HUES64 (cell line): ENCODE results near the gene CHN2.

Source experiments
- H3K27ac ChIP-seq: 2 replicates; pipeline ENCODE4 v1.7.0; 2013; ENCODE audit warnings: low read depth, low read length, inconsistent platforms
- H3K27me3 ChIP-seq: 2 replicates; pipeline ENCODE4 v1.6.1; 2013; ENCODE audit warnings: mild to moderate bottlenecking, low read length; ENCODE audit not compliant: insufficient read depth
- H3K36me3 ChIP-seq: 2 replicates; pipeline ENCODE4 v1.6.1; 2013; ENCODE audit warnings: mild to moderate bottlenecking, low read length; ENCODE audit not compliant: insufficient read depth
- H3K4me1 ChIP-seq: 2 replicates; pipeline ENCODE4 v1.6.1; 2013; ENCODE audit warnings: mild to moderate bottlenecking, low read length, moderate library complexity; ENCODE audit not compliant: insufficient read depth
- H3K4me3 ChIP-seq: 2 replicates; pipeline ENCODE4 v1.5.1; 2013; ENCODE audit warnings: mild to moderate bottlenecking, low read length, moderate library complexity
- H3K9ac ChIP-seq: 2 replicates; pipeline ENCODE4 v1.6.1; 2013; ENCODE audit warnings: mild to moderate bottlenecking, low read depth, low read length
- H3K9me3 ChIP-seq: 2 replicates; pipeline ENCODE4 v1.6.1; 2013; ENCODE audit warnings: low read depth, low read length; ENCODE audit not compliant: insufficient read depth
- WGBS: fragments of 150-250, 120-280 bp; methylation state at CpG from one replicate; pipeline ENCODE4 v1.1.7; 2013; ENCODE audit warnings: missing lambda C conversion rate; 5-methylcytosine and 5-hydroxymethylcytosine counted together

Gene CHN2

DNA sequence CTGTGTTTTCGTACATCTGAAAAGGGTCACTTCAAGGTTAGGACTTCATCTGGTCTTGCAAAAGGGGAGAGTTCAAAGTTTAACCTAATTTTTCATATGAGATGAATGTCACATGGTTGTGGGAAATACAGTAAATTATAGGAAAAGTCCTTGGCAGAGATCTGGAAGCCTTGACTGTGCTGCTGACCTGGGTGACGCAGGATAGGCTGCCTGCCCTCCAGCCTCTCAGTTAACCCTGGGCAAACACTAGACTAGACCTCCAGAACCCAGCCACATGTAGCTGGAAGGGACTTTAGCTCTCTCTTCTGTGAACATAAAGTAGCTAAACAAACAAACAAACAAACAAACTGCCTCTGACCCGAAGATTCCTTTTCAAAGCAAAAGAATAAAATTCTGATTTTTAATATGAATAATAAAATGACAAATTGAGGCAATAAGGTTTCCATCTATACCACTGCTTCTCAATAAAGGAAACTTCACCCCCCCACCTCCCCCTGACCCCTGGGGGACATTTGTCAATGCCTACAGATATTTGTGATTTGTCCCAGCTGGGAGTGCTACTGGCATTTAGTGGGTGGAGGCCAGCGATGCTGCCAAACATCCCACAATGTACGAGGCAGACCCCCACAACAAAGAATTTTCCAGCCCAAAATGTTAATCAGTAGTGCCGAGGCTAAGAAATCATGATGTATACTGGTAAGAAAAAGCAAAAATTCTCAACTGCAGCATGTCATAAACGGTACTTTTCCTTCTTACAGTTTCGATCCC is 293.8 kb downstream of the CHN2 start:
- Histone ChIP-seq H3K9me3 (no peaks in the 10 kb centered on the region), H3K27ac (no peak overlapping the region), H3K36me3 (no peaks in the 10 kb centered on the region), H3K4me1 (peaks cover 8% of the 10 kb centered on the region), H3K9ac (no peak overlapping the region), H3K27me3 (no peaks in the 10 kb centered on the region), H3K4me3 (no peak overlapping the region)
- WGBS, result 79% methylated on average over 7 of the region's 8 CpGs

DNA sequence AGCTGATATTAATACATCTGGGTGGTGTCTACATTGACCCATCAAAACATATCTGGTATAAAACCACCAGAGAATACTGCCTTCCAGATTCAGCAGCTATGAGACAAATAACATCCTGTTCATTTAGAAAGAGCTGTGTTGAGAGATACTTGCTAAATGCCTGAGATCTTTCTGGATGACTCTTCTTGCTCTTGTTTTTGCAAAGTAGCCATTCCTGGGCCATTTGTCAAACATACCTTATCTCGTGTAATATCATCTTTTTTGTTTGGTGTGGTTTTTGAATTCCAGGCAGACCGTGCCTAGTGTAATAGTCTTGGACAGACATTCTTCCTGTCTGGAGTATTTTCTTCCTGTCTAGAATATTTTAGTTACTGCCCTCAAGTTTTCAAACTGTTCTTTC is 294.4 kb downstream of the CHN2 start:
- H3K4me1 ChIP-seq, result peaks cover 8% of the 10 kb centered on the region
- no peak overlapping the region for H3K27ac ChIP-seq
- H3K9ac ChIP-seq, result no peak overlapping the region
- 100% methylated on average over 2 of the region's 2 CpGs for WGBS
- H3K27me3 ChIP-seq, result no peaks in the 10 kb centered on the region
- H3K4me3 ChIP-seq, result no peak overlapping the region
- no peaks in the 10 kb centered on the region for H3K9me3 ChIP-seq
- no peaks in the 10 kb centered on the region for H3K36me3 ChIP-seq

DNA sequence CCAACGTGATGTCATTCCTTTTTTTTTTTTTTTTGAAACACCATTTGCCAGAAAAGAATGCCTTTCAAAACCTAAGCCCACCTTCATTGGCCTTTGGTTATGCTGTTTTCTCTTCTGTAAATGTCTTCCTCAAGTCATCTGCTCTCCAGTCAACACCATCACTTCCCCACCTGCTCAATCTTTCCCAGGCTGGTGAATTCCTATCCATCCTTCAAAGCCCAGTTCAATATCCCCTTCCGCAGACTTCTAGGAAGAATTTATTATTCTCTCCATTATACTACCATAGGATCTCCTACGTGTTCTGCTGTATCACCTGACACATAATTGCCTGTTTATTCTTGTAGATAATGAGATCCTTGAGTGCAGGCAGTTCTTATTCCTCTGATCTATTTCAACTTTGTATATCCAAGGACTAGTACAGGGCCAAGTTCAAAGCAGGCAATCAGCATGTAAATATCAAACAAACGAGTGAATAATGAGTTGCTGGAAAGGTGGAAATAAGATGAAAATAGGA is 295.6 kb downstream of the CHN2 start:
- 89% methylated on average over 4 of the region's 4 CpGs for WGBS
- no peaks in the 10 kb centered on the region for H3K36me3 ChIP-seq
- H3K27me3 ChIP-seq, result no peaks in the 10 kb centered on the region
- no peak overlapping the region for H3K27ac ChIP-seq
- H3K9me3 ChIP-seq, result no peaks in the 10 kb centered on the region
- H3K9ac ChIP-seq, result no peak overlapping the region
- no peak overlapping the region for H3K4me3 ChIP-seq
- H3K4me1 ChIP-seq, result peaks cover 11% of the 10 kb centered on the region

DNA sequence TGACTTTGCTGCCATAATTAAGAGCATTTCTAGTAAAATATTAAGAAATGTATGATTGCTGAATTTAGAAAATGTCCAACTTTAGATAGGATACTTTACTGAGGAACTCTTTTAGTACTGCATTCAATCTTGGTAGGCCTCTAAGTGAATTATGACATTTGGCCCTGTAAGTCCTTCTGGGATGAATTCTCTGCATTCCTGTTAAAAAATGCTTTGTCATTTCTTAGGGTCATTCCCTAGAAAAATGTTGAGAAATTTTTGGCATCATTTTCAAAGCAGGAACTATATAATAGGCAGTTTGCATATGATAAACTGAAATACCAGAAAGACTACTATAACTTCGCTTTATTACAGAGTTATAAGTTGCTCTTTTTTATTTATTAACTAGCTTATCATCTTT is 299.8 kb downstream of the CHN2 start:
- no CpG with 5 or more reads among the region's 1 CpG for WGBS
- Histone ChIP-seq H3K9ac (no peak overlapping the region), H3K27ac (no peak overlapping the region), H3K4me3 (no peak overlapping the region), H3K27me3 (no peaks in the 10 kb centered on the region), H3K36me3 (no peaks in the 10 kb centered on the region), H3K4me1 (peaks cover 17% of the 10 kb centered on the region), H3K9me3 (no peaks in the 10 kb centered on the region)

DNA sequence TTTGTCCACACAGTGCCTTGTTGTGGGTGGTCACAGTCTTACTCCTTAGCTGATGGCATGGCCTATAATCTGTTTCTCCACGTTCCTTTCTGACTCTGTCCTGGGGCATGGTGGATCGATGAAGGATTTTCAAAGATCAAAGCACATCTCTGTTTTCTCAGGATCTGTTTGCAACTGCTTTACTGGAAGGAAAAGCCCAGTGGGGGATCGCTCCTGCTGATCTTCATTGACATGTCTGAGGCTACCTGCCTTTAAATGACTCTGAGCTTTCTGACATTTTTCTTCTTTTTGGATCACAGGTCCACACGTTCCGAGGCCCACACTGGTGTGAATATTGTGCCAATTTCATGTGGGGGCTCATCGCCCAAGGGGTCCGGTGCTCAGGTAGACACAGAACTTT is 301.1 kb downstream of the CHN2 start:
- no peak overlapping the region for H3K27ac ChIP-seq
- WGBS, result 28% methylated on average over 7 of the region's 7 CpGs

DNA sequence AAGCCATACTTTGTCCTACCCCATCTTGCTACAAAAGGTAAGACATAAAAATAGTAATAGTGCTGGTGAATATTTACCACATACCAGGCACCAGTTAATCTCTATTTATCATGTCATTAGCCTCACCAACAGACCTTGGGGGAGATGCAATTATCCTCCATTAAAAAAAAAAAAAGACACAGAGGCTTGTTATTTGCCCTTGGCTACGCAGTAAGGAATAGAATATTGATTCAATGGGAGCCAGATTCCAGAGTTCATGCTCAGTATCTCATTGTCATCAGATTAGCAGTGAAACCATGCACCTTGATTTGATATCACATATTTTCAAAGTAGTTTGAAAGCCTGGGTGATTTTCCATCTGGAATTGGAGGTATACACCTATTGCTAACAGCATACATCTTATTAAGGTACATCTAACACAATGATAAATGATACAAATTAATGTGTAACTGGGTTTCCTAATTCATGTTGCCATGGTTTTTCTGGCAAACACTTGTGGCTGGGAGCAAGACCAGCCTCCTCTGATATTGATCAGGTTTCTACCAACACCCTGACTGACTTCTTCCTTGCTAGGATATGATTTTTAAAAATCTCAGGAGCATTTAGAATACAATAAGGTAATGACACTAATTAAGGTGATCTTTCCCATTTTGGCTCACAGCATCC is 301.9 kb downstream of the CHN2 start:
- Histone ChIP-seq H3K27ac (no peak overlapping the region), H3K9me3 (no peaks in the 10 kb centered on the region), H3K36me3 (no peaks in the 10 kb centered on the region), H3K27me3 (no peaks in the 10 kb centered on the region), H3K4me3 (no peak overlapping the region), H3K4me1 (peaks cover 17% of the 10 kb centered on the region), H3K9ac (no peak overlapping the region)
- WGBS, result 80% methylated on average over 1 of the region's 1 CpG

More for the DNA sequence above, 301.1 kb downstream of the CHN2 start:
- Histone ChIP-seq H3K36me3 (no peaks in the 10 kb centered on the region), H3K27me3 (no peaks in the 10 kb centered on the region), H3K9me3 (no peaks in the 10 kb centered on the region), H3K4me1 (peaks cover 17% of the 10 kb centered on the region), H3K9ac (no peak overlapping the region), H3K4me3 (no peak overlapping the region)

DNA sequence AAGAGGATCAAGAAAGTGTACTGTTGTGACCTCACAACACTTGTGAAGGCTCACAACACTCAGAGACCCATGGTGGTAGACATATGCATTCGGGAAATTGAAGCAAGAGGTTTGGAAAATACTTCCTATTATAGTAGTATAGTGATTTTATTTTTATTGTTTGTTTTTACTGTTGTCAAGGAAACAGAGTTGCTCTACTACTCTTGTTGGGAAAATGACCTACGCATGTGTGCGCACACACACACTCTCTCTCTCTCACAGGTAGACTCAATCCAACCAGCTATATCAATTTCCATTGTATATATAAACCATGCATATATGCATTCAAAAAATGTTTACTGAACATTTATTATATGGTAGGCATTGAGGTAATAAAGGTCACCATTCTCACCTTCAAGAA is 305.4 kb downstream of the CHN2 start:
- peaks cover 16% of the 10 kb centered on the region for H3K4me1 ChIP-seq
- WGBS, result 100% methylated on average over 2 of the region's 3 CpGs
- H3K4me3 ChIP-seq, result no peak overlapping the region
- H3K9ac ChIP-seq, result no peak overlapping the region
- no peaks in the 10 kb centered on the region for H3K36me3 ChIP-seq
- H3K27ac ChIP-seq, result no peak overlapping the region
- no peaks in the 10 kb centered on the region for H3K9me3 ChIP-seq
- no peaks in the 10 kb centered on the region for H3K27me3 ChIP-seq

DNA sequence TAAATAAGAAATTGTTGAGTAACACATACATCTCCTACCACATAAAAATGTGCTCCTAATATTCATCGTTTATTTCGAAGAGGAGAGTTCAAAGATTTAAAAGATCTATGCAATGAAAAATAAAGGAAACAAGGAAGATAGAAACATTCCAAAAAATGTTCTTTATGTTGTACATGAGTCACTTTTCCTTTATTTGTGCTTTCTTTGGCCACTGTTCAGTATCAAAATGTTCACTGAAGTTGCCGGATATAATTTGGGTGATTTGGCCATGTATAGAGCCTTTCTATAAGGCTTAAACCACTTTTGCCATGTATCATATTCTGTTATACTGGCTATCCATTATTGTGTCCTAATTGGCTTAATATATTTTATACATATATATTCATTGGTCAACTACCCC is 306.1 kb downstream of the CHN2 start:
- Histone ChIP-seq H3K27me3 (no peaks in the 10 kb centered on the region), H3K4me1 (peaks cover 8% of the 10 kb centered on the region), H3K4me3 (no peak overlapping the region), H3K27ac (no peak overlapping the region), H3K36me3 (no peaks in the 10 kb centered on the region), H3K9me3 (no peaks in the 10 kb centered on the region), H3K9ac (no peak overlapping the region)
- WGBS, result 83% methylated on average over 1 of the region's 3 CpGs

DNA sequence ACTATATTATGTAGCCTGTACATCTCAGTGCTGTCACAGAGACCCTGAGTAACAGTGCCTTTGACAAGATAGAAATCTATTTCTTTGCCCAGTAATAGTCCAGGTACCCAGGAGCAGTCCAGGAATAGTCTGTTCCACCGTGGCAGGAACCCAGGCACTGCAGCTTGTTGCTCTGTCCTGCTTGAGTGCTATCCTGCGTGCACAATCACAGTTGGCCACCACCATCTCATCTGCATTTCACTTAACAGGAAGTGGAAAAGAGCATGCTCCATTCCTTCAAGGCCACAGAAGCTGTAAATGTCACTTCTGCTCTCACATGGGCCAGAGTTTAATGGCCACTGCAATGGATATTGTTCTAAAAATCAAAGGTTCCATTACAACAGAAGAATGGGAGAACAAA is 307.6 kb downstream of the CHN2 start:
- no peaks in the 10 kb centered on the region for H3K9me3 ChIP-seq
- no peak overlapping the region for H3K27ac ChIP-seq
- no peaks in the 10 kb centered on the region for H3K36me3 ChIP-seq
- no peak overlapping the region for H3K9ac ChIP-seq
- no peak overlapping the region for H3K4me3 ChIP-seq
- 64% methylated on average over 2 of the region's 2 CpGs for WGBS
- H3K27me3 ChIP-seq, result no peaks in the 10 kb centered on the region
- H3K4me1 ChIP-seq, result no peaks in the 10 kb centered on the region

DNA sequence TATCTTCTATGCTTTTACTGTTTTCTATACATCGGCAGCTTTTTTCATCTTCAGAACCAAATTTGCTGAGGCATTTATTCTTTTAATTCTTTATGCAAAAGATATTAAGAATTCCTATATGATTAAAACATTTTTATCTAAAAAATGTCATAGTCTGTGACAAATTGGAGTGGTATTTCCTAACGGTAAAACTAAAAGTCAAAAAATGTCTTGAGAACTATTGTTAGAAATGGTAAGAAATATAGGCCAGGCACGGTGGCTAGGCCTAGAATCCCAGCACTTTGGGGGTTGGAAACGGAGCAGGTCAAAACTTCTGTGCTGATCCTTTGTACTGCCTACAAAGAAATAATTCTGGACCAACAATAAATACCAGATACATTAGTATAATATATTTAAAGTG is 311.4 kb downstream of the CHN2 start:
- Histone ChIP-seq H3K4me3 (no peak overlapping the region), H3K36me3 (no peaks in the 10 kb centered on the region), H3K27me3 (no peaks in the 10 kb centered on the region), H3K9ac (no peak overlapping the region), H3K27ac (no peak overlapping the region), H3K4me1 (no peaks in the 10 kb centered on the region), H3K9me3 (no peaks in the 10 kb centered on the region)
- 78% methylated on average over 4 of the region's 4 CpGs for WGBS

DNA sequence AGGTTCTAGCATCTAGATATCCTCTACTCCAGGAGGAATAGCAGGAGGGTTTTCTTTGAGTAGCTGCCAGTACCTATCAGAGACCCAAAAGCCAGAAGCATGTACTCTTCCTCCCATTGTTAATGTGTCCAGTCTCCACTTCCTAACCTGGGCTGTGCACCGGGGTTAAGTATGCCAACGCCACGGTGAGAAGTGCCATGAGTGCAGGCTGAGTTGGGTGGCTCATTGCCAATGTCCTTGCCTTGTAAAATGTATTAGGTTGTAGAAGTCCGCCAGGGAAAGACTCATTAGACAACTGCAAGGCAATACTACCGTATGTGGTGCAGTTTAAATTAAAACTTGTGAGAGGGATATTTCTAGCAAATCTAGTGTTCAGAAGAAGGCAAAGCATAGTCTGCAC is 314.0 kb downstream of the CHN2 start:
- 96% methylated on average over 5 of the region's 5 CpGs for WGBS

More for the DNA sequence above, 314.0 kb downstream of the CHN2 start:
- Histone ChIP-seq H3K9me3 (no peaks in the 10 kb centered on the region), H3K27me3 (no peaks in the 10 kb centered on the region), H3K36me3 (no peaks in the 10 kb centered on the region), H3K4me3 (no peak overlapping the region), H3K9ac (no peak overlapping the region), H3K4me1 (no peaks in the 10 kb centered on the region), H3K27ac (no peak overlapping the region)
